HL-60 (cell line): ENCODE data around the gene UBE2S.
A peak's percentile ranks its signal among the peaks of the same experiment; 100 is the strongest.
"Not testable (repeated sequence)": the region's sequence is repeated elsewhere in the genome, so short reads cannot be mapped to it uniquely, and the experiment has no call there.

ENCODE experiments used
- DNase-seq, 2 experiments: peaks; one replicate each; pipeline ENCODE4 v3.0.0-alpha.2; 2010 to 2020; ENCODE audit warnings: low read depth in 1 of 2, low spot score in 1 of 2
- H3K27ac ChIP-seq: fragments of 250-450 bp; sonication (Bioruptor Pico); replicated peaks from 2 replicates; pipeline ENCODE4 v1.5.1; 2020; ENCODE audit warnings: mild to moderate bottlenecking, moderate library complexity
- H3K27me3 ChIP-seq: fragments of 250-450 bp; sonication (Bioruptor Pico); 2 replicates; pipeline ENCODE4 v1.5.1; 2021; ENCODE audit warnings: mild to moderate bottlenecking, moderate library complexity; ENCODE audit not compliant: insufficient read depth, poor library complexity, severe bottlenecking
- H3K4me3 ChIP-seq: replicated peaks from 2 replicates; pipeline ENCODE4 v1.5.1; 2011; ENCODE audit warnings: mild to moderate bottlenecking, control low read depth, low read length; ENCODE audit not compliant: insufficient read depth
- CTCF ChIP-seq: IDR thresholded peaks from one replicate; pipeline ENCODE4 v1.5.1; 2011; ENCODE audit warnings: low read length, control low read depth, inconsistent platforms; ENCODE audit not compliant: insufficient read depth
- GABPA ChIP-seq: IDR thresholded peaks from 2 replicates; pipeline ENCODE4 v1.6.1; 2012; ENCODE audit warnings: low read depth
- POLR2AphosphoS5 ChIP-seq: IDR thresholded peaks from 2 replicates; pipeline ENCODE4 v1.6.1; 2012; ENCODE audit warnings: low read depth
- REST ChIP-seq: IDR thresholded peaks from 2 replicates; pipeline ENCODE4 v1.6.1; 2012; ENCODE audit warnings: low read depth; ENCODE audit not compliant: insufficient replicate concordance
- SPI1 ChIP-seq: IDR thresholded peaks from 2 replicates; pipeline ENCODE4 v1.6.1; 2012; ENCODE audit warnings: low read depth, mild to moderate bottlenecking, borderline replicate concordance
- long read RNA-seq: library from polyadenylated mRNA; unstranded; transcript quantifications from one replicate; pipeline ENCODE4 v2.0.0, GENCODE V29; 2020

Gene UBE2S
- long read RNA-seq, partial matches to known transcripts: 1 of 3 reads
- long read RNA-seq, other reads (novel, unspliced or antisense): 0 of 3 reads

DNA sequence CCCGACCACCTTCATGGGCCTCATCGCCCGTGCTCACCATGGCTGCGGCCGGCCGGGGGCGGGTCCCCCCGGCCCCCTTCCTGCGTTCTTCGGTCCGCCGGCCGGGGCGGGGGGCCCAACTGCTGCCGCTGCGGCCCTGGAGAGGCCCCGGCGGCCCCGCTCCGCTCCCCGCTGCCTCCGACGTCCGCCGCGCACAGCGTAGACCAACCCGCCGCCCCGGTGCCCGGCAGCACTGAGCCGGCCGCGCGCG is at the start of gene UBE2S:
UBE2S (minus strand) TSS at position 239 of the 250 bp plus-strand sequence; CDS start at position 40, 199 bp downstream.
- peak within 1 kb of the TSS; percentile 91 for H3K4me3 ChIP-seq
- not testable (repeated sequence) for H3K27me3 ChIP-seq, DNase-seq
- TF ChIP-seq REST (peak; percentile 66), POLR2AphosphoS5 (peak; percentile 97)
- H3K27ac ChIP-seq: peak within 1 kb of the TSS; percentile 98

GRCh38 chr19:55456347-55456746 is 48.8 kb upstream of the UBE2S start:
- no peak overlapping the region for H3K4me3 ChIP-seq
- H3K27me3 ChIP-seq: peaks cover 9% of the 10 kb centered on the region
- TF ChIP-seq SPI1 (no peak), REST (no peak), GABPA (no peak), CTCF (no peak), POLR2AphosphoS5 (no peak)
- no peak for DNase-seq
- H3K27ac ChIP-seq: no peak overlapping the region

DNA sequence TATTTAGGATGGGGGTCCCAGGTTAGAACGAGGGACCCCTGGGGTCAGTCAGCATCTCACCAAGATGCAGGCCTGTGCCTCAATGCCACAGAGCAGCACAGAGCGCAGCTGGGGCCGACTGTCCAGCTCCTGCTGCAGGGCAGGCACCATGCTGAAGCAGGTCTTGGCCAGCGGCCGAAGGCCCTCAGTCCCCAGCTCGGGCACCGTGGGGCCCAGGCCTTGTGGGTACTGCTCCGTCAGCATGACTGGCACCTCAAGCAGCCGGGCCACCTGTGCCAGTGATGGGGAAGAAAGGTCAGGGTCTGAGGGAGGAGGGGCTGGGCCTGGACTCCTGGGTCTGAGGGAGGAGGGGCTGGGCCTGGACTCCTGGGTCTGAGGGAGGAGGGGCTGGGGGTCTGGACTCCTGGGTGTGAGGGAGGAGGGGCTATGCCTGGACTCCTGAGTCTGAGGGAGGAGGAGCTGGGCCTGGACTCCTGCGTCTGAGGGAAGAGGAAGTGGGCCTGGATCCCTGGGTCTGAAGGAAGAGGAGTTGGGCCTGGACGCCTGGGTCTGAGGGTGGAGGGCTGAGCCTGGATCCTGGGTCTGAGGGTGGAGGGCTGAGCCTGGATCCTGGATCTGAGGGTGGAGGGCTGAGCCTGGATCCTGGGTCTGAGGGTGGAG is 48.1 kb upstream of the UBE2S start:
- peaks cover 9% of the 10 kb centered on the region for H3K27me3 ChIP-seq
- DNase-seq: no peak
- TF ChIP-seq SPI1 (no peak), GABPA (no peak), REST (no peak), CTCF (no peak), POLR2AphosphoS5 (no peak)
- H3K4me3 ChIP-seq: no peak overlapping the region
- H3K27ac ChIP-seq: no peak overlapping the region
